ENCODE results near the gene RELT. TPM values are rescaled to one million over a fixed set of nuclear protein-coding genes. Genes with fewer than 3 reads are reported as not detected.

The RELT gene
- total and polyA plus RNA-seq, 2 donors (not counting 1 experiment from before 2014, with no cell fraction given), result 71.6 to 92.4 TPM

GRCh38 chr11:73344191-73344607 lies 32.0 kb upstream of the RELT start:
- no peak overlapping the region for H3K27ac ChIP-seq (ENCODE audit: low read length in 2 of 2)
- DNase-seq, result no peak

More at GRCh38 chr11:73344191-73344607, 32.0 kb upstream of the RELT start:
- Histone ChIP-seq H3K9ac (ENCODE audit: low read length) (no peak overlapping the region), H3K27me3 (replicated peaks in 1 of 4; ENCODE audit: control extremely low read depth in 1 of 4, control insufficient read depth in 3 of 4, insufficient read depth in 4 of 4, low read length in 3 of 4) (no peaks in the 10 kb centered on the region), H2AFZ (ENCODE audit: insufficient read depth, low read depth, low read length, poor library complexity, severe bottlenecking) (no peak overlapping the region), H3K36me3 (replicated peaks in 1 of 2; ENCODE audit: control extremely low read depth in 1 of 2, control insufficient read depth in 1 of 2, extremely low read depth in 1 of 2, insufficient read depth in 2 of 2, low read length in 1 of 2) (no peaks in the 10 kb centered on the region), H3K9me3 (ENCODE audit: control extremely low read depth in 1 of 3, control insufficient read depth in 2 of 3, insufficient read depth in 1 of 3, low read length in 2 of 3) (no peaks in the 10 kb centered on the region), H3K4me1 (ENCODE audit: control insufficient read depth in 2 of 2, insufficient read depth in 2 of 2, low read length in 2 of 2) (no peaks in the 10 kb centered on the region), H4K20me1 (ENCODE audit: control insufficient read depth, insufficient read depth, low read length, poor library complexity, severe bottlenecking) (no peaks in the 10 kb centered on the region), H3K4me2 (replicated peaks; ENCODE audit: low read depth, low read length, poor library complexity, severe bottlenecking) (no peak overlapping the region), H3K4me3 (ENCODE audit: control extremely low read depth in 1 of 5, extremely low read depth in 1 of 5, insufficient read depth in 1 of 5, low read depth in 2 of 5, low read length in 4 of 5) (no peak overlapping the region), H3K79me2 (ENCODE audit: control insufficient read depth, insufficient read depth, low read length) (no peaks in the 10 kb centered on the region)
- ATAC-seq (ENCODE audit: low read depth), result no peak
- TF ChIP-seq CTCF (IDR thresholded peaks at IDR 0.05) (no peak), EZH2 (IDR thresholded peaks at IDR 0.05; ENCODE audit: borderline replicate concordance, insufficient read depth, low read depth, low read length, poor library complexity, severe bottlenecking) (no peak)
- no peaks in the 10 kb centered on the region for H3K9me3 Mint-ChIP-seq (ENCODE audit: insufficient read depth)
- WGBS (ENCODE audit: insufficient coverage), result 90% methylated on average over 20 of the region's 20 CpGs
- ChIA-PET POLR2A (no interaction called here), CTCF (interaction anchor here (0.7 to 1.7 kb wide), 4 partner anchors 13 to 316 kb away, joined by 3 to 6 read pairs (median 4); no protein-coding TSS in a partner anchor)
- intact Hi-C loops (cut with micrococcal nuclease), result no loop called here
- H3K4me1 Mint-ChIP-seq, result no peaks in the 10 kb centered on the region
- no peak overlapping the region for H3K4me3 Mint-ChIP-seq
- H3K27ac Mint-ChIP-seq, result no peak overlapping the region
- H3K27me3 Mint-ChIP-seq, result peaks cover 5% of the 10 kb centered on the region
